H1 (cell line): Measurements from ENCODE around the gene IFT74.

ENCODE experiments used
- BRCA1 ChIP-seq: IDR thresholded peaks from 2 replicates; pipeline ENCODE4 v1.6.1; 2012; ENCODE audit warnings: low read depth, low read length, improper control_type of control experiment
- CEBPB ChIP-seq: IDR thresholded peaks from 2 replicates; pipeline ENCODE4 v1.6.1; 2012; ENCODE audit warnings: low read depth, low read length
- EZH2 ChIP-seq: fragments of 200-600 bp; sonication (generic); IDR thresholded peaks from 2 replicates; pipeline ENCODE4 v1.7.1; 2012; ENCODE audit warnings: low read depth, mild to moderate bottlenecking, moderate library complexity, low read length, inconsistent platforms; ENCODE audit not compliant: severe bottlenecking
- GABPA ChIP-seq: IDR thresholded peaks from 2 replicates; pipeline ENCODE4 v1.6.1; 2011; ENCODE audit warnings: mild to moderate bottlenecking, low read length, moderate library complexity, borderline replicate concordance; ENCODE audit not compliant: insufficient read depth
- MAFK ChIP-seq: IDR thresholded peaks from 2 replicates; pipeline ENCODE4 v1.6.1; 2012; ENCODE audit warnings: low read depth, mild to moderate bottlenecking, improper control_type of control experiment, low read length
- RBBP5 ChIP-seq: IDR thresholded peaks from 2 replicates; pipeline ENCODE4 v1.7.1; 2012; ENCODE audit warnings: low read depth, mild to moderate bottlenecking, inconsistent platforms, low read length, moderate library complexity, borderline replicate concordance
- TF ChIP-seq, protein P1 (sequence below), 3 experiments: IDR thresholded peaks; 1 replicate in 2 of 3; 2 replicates in 1 of 3; pipeline versions ENCODE4 v1.5.1 to v1.6.1; 2011; ENCODE audit warnings: low read length in 3 of 3, mild to moderate bottlenecking in 3 of 3, inconsistent platforms in 2 of 3, low read depth in 1 of 3, moderate library complexity in 1 of 3; ENCODE audit not compliant: insufficient read depth in 1 of 3; ENCODE audit errors: control extremely low read depth in 1 of 3
- TF ChIP-seq, protein P2 (sequence below): IDR thresholded peaks from 2 replicates; pipeline ENCODE4 v1.6.1; 2011; ENCODE audit warnings: low read length, improper control_type of control experiment

DNA sequence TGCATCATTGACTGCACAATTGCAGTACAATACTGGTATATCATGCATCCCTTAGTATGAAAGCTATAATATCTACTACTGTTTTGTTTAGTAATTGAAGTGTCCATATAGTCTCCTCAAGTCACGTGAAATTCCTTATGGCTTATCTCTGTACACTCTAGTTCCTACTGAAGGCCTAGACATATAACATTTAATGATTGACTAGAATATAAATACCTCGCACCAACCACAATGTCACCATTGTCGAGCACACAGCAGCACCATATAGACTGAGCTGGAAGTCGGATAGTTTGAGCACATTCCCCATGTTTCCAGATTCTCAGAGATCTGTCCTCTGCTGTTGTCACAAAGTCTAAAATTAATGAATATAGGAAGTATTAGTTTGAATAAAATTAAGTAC is 30.6 kb upstream of the IFT74 start:
- TF ChIP-seq, protein P1, sequence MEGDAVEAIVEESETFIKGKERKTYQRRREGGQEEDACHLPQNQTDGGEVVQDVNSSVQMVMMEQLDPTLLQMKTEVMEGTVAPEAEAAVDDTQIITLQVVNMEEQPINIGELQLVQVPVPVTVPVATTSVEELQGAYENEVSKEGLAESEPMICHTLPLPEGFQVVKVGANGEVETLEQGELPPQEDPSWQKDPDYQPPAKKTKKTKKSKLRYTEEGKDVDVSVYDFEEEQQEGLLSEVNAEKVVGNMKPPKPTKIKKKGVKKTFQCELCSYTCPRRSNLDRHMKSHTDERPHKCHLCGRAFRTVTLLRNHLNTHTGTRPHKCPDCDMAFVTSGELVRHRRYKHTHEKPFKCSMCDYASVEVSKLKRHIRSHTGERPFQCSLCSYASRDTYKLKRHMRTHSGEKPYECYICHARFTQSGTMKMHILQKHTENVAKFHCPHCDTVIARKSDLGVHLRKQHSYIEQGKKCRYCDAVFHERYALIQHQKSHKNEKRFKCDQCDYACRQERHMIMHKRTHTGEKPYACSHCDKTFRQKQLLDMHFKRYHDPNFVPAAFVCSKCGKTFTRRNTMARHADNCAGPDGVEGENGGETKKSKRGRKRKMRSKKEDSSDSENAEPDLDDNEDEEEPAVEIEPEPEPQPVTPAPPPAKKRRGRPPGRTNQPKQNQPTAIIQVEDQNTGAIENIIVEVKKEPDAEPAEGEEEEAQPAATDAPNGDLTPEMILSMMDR (IDR thresholded peaks at IDR 0.05; ENCODE audit: control extremely low read depth in 1 of 3, insufficient read depth in 1 of 3, low read depth in 1 of 3, low read length in 3 of 3) = no peak
- TF ChIP-seq MAFK = no peak
- no peak for TF ChIP-seq CEBPB
- no peak for TF ChIP-seq BRCA1
- TF ChIP-seq, protein P2, sequence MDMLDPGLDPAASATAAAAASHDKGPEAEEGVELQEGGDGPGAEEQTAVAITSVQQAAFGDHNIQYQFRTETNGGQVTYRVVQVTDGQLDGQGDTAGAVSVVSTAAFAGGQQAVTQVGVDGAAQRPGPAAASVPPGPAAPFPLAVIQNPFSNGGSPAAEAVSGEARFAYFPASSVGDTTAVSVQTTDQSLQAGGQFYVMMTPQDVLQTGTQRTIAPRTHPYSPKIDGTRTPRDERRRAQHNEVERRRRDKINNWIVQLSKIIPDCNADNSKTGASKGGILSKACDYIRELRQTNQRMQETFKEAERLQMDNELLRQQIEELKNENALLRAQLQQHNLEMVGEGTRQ = no peak
- no peak for TF ChIP-seq GABPA
- no peak for TF ChIP-seq EZH2
- no peak for TF ChIP-seq RBBP5
